Adrenal gland (tissue), 5 donors: ENCODE measurements around the gene GRWD1.

Source experiments
- POLR2A ChIP-seq, 2 donors: fragments of 450-650 bp; IDR thresholded peaks; one replicate each; pipeline ENCODE4 v1.6.1; 2017; ENCODE audit warnings: antibody characterized with exemption in 2 of 2, mild to moderate bottlenecking in 2 of 2, moderate library complexity in 1 of 2
- TF ChIP-seq, protein P1 (sequence below), 6 experiments: fragments of 450-650 bp in 4 of 6; fragments of 200-600 bp in 2 of 6; sonication (generic) in 1 of 6; IDR thresholded peaks; 1 replicate in 5 of 6; 2 replicates in 1 of 6; pipeline versions ENCODE4 v1.5.1 to v1.8.0; 2016 to 2021; ENCODE audit warnings: antibody characterized with exemption in 6 of 6, mild to moderate bottlenecking in 2 of 6, moderate library complexity in 1 of 6
- donor health status: DM: no; HTN: no; CAD: no.

DNA sequence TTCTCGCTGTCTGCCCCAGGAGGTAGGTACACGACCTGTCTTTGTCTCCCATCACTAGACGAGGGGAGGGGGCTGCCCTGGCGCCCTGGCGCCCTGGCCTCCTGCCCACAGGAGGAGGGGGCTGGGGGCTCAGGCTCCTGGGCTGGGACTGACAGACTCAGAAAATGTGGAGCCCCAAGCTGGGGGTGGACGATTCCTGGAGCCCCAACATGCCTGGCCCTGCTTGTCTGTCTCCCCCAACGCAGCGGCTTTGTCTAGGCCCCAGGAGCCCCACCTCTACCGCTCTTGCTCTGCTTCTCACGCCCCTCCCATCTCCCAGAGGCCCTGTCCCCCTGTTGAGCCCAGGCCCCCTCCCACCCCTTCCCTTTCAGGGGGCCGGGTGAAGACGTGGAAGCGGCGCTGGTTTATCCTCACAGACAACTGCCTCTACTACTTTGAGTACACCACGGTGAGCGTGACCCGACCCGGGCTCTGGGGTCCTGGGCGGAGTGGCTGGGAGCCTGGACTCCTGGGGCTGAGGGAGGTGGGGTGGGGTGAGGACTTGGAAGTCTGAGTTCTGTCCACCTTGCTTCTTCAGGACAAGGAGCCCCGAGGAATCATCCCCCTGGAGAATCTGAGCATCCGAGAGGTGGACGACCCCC, 32.0 kb downstream of the GRWD1 start:
- no peak for TF ChIP-seq POLR2A (IDR thresholded peaks at IDR 0.05)
- TF ChIP-seq, protein P1, sequence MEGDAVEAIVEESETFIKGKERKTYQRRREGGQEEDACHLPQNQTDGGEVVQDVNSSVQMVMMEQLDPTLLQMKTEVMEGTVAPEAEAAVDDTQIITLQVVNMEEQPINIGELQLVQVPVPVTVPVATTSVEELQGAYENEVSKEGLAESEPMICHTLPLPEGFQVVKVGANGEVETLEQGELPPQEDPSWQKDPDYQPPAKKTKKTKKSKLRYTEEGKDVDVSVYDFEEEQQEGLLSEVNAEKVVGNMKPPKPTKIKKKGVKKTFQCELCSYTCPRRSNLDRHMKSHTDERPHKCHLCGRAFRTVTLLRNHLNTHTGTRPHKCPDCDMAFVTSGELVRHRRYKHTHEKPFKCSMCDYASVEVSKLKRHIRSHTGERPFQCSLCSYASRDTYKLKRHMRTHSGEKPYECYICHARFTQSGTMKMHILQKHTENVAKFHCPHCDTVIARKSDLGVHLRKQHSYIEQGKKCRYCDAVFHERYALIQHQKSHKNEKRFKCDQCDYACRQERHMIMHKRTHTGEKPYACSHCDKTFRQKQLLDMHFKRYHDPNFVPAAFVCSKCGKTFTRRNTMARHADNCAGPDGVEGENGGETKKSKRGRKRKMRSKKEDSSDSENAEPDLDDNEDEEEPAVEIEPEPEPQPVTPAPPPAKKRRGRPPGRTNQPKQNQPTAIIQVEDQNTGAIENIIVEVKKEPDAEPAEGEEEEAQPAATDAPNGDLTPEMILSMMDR (IDR thresholded peaks at IDR 0.05) = no peak
